ENCODE measurements around the gene ARID3B.
"Not testable (repeated sequence)": the region's sequence is repeated elsewhere in the genome, so short reads cannot be mapped to it uniquely, and the experiment has no call there.

ARID3B gene

GRCh38 chr15:74540761-74541493 lies at the start of gene ARID3B:
Gene ARID3B (plus strand): TSS chr15:74541220. CDS start chr15:74543937, 2,717 bp downstream.
- in situ Hi-C loops (cut with HindIII; ENCODE audit: low sequenced_read_pairs), result no loop called here

- in situ Hi-C loops (cut with HindIII; ENCODE audit: low sequenced_read_pairs), result no loop called here
Measured at GRCh38 chr15:74496648-74497047, 44.4 kb upstream of the ARID3B start.

GRCh38 chr15:74497584-74497983 lies 43.4 kb upstream of the ARID3B start:
- in situ Hi-C loops (cut with HindIII; ENCODE audit: low sequenced_read_pairs), result no loop called here

- in situ Hi-C loops (cut with HindIII; ENCODE audit: low sequenced_read_pairs), result no loop called here
Measured at GRCh38 chr15:74499366-74499765, 41.7 kb upstream of the ARID3B start.

- in situ Hi-C loops (cut with HindIII; ENCODE audit: low sequenced_read_pairs), result no loop called here
Measured at GRCh38 chr15:74500401-74500800, 40.6 kb upstream of the ARID3B start.

- in situ Hi-C loops (cut with HindIII; ENCODE audit: low sequenced_read_pairs), result no loop called here
Measured at GRCh38 chr15:74502301-74502700, 38.7 kb upstream of the ARID3B start.

- in situ Hi-C loops (cut with HindIII; ENCODE audit: low sequenced_read_pairs), result no loop called here
Measured at GRCh38 chr15:74504418-74504817, 36.6 kb upstream of the ARID3B start.

GRCh38 chr15:74504836-74505235 lies 36.2 kb upstream of the ARID3B start:
- in situ Hi-C loops (cut with HindIII; ENCODE audit: low sequenced_read_pairs), result no loop called here

- in situ Hi-C loops (cut with HindIII; ENCODE audit: low sequenced_read_pairs), result no loop called here
Measured at GRCh38 chr15:74505837-74506514, 35.0 kb upstream of the ARID3B start.

- in situ Hi-C loops (cut with HindIII; ENCODE audit: low sequenced_read_pairs), result no loop called here
Measured at GRCh38 chr15:74506515-74506840, 34.5 kb upstream of the ARID3B start.

- in situ Hi-C loops (cut with HindIII; ENCODE audit: low sequenced_read_pairs), result no loop called here
Measured at GRCh38 chr15:74511583-74511982, 29.4 kb upstream of the ARID3B start.

GRCh38 chr15:74514059-74514458 lies 27.0 kb upstream of the ARID3B start:
- in situ Hi-C loops (cut with HindIII; ENCODE audit: low sequenced_read_pairs), result not testable (repeated sequence)

GRCh38 chr15:74517096-74517495 lies 23.9 kb upstream of the ARID3B start:
- in situ Hi-C loops (cut with HindIII; ENCODE audit: low sequenced_read_pairs), result no loop called here

GRCh38 chr15:74519311-74519710 lies 21.7 kb upstream of the ARID3B start:
- in situ Hi-C loops (cut with HindIII; ENCODE audit: low sequenced_read_pairs), result no loop called here

GRCh38 chr15:74520407-74520806 lies 20.6 kb upstream of the ARID3B start:
- in situ Hi-C loops (cut with HindIII; ENCODE audit: low sequenced_read_pairs), result no loop called here

- in situ Hi-C loops (cut with HindIII; ENCODE audit: low sequenced_read_pairs), result no loop called here
Measured at GRCh38 chr15:74523982-74524381, 17.0 kb upstream of the ARID3B start.

GRCh38 chr15:74525309-74525708 lies 15.7 kb upstream of the ARID3B start:
- in situ Hi-C loops (cut with HindIII; ENCODE audit: low sequenced_read_pairs), result no loop called here

GRCh38 chr15:74525945-74526344 lies 15.1 kb upstream of the ARID3B start:
- in situ Hi-C loops (cut with HindIII; ENCODE audit: low sequenced_read_pairs), result no loop called here

- in situ Hi-C loops (cut with HindIII; ENCODE audit: low sequenced_read_pairs), result no loop called here
Measured at GRCh38 chr15:74528876-74529275, 12.1 kb upstream of the ARID3B start.

GRCh38 chr15:74529921-74530320 lies 11.1 kb upstream of the ARID3B start:
- in situ Hi-C loops (cut with HindIII; ENCODE audit: low sequenced_read_pairs), result no loop called here

GRCh38 chr15:74530771-74531143 lies 10.3 kb upstream of the ARID3B start:
- in situ Hi-C loops (cut with HindIII; ENCODE audit: low sequenced_read_pairs), result no loop called here

- in situ Hi-C loops (cut with HindIII; ENCODE audit: low sequenced_read_pairs), result no loop called here
Measured at GRCh38 chr15:74531144-74531811, 9.7 kb upstream of the ARID3B start.

Measured in DLD1 (cell line).